ENCODE results near the gene RAB40AL.
A peak's percentile ranks its signal among the peaks of the same experiment; 100 is the strongest.
"Not testable (repeated sequence)": the region's sequence is repeated elsewhere in the genome, so short reads cannot be mapped to it uniquely, and the experiment has no call there.

The RAB40AL gene

GRCh38 chrX:102936972-102937371, at the start of gene RAB40AL:
Gene RAB40AL, plus strand, starts transcription at chrX:102937272. Its CDS starts 47 bp downstream, at chrX:102937319.
- DNase-seq: not testable (repeated sequence)

GRCh38 chrX:102887687-102888086, 49.4 kb upstream of the RAB40AL start:
- DNase-seq: no peak

- DNase-seq: no peak
Measured at GRCh38 chrX:102892103-102892502, 45.0 kb upstream of the RAB40AL start.

- DNase-seq: peak; percentile 70
Measured at GRCh38 chrX:102899940-102900916, 36.8 kb upstream of the RAB40AL start.

GRCh38 chrX:102902355-102902754, 34.7 kb upstream of the RAB40AL start:
- DNase-seq: no peak

- DNase-seq: no peak
Measured at GRCh38 chrX:102930990-102931756, 5.9 kb upstream of the RAB40AL start.

GRCh38 chrX:102934624-102935023, 2.4 kb upstream of the RAB40AL start:
- DNase-seq: peak; percentile 54

- peak; percentile 64 for DNase-seq
Measured at GRCh38 chrX:102950908-102951866, 14.1 kb downstream of the RAB40AL start.

GRCh38 chrX:102957751-102958150, 20.7 kb downstream of the RAB40AL start:
- no peak for DNase-seq

- no peak for DNase-seq
Measured at GRCh38 chrX:102958794-102959193, 21.7 kb downstream of the RAB40AL start.

GRCh38 chrX:102959471-102959870, 22.4 kb downstream of the RAB40AL start:
- no peak for DNase-seq

GRCh38 chrX:102963955-102964354, 26.9 kb downstream of the RAB40AL start:
- no peak for DNase-seq

GRCh38 chrX:102964940-102965339, 27.9 kb downstream of the RAB40AL start:
- no peak for DNase-seq

- no peak for DNase-seq
Measured at GRCh38 chrX:102966701-102967100, 29.6 kb downstream of the RAB40AL start.

- no peak for DNase-seq
Measured at GRCh38 chrX:102968216-102968615, 31.1 kb downstream of the RAB40AL start.

GRCh38 chrX:102971536-102971935, 34.5 kb downstream of the RAB40AL start:
- DNase-seq: not testable (repeated sequence)

- no peak for DNase-seq
Measured at GRCh38 chrX:102975016-102975415, 37.9 kb downstream of the RAB40AL start.

- peak; percentile 46 for DNase-seq
Measured at GRCh38 chrX:102976286-102976685, 39.2 kb downstream of the RAB40AL start.

- DNase-seq: no peak
Measured at GRCh38 chrX:102976793-102977495, 39.9 kb downstream of the RAB40AL start.

- DNase-seq: no peak
Measured at GRCh38 chrX:102978594-102978993, 41.5 kb downstream of the RAB40AL start.

- no peak for DNase-seq
Measured at GRCh38 chrX:102979536-102979935, 42.5 kb downstream of the RAB40AL start.

- no peak for DNase-seq
Measured at GRCh38 chrX:102983205-102983604, 46.1 kb downstream of the RAB40AL start.
